ENCODE data around the gene ITGB2. TPM values are rescaled to one million over a fixed set of nuclear protein-coding genes. Genes with fewer than 3 reads are reported as not detected.
A peak's percentile ranks its signal among the peaks of the same experiment; 100 is the strongest.

The ITGB2 gene
- total RNA-seq, 1 experiment from 2014 or later = 1.5 TPM

DNA sequence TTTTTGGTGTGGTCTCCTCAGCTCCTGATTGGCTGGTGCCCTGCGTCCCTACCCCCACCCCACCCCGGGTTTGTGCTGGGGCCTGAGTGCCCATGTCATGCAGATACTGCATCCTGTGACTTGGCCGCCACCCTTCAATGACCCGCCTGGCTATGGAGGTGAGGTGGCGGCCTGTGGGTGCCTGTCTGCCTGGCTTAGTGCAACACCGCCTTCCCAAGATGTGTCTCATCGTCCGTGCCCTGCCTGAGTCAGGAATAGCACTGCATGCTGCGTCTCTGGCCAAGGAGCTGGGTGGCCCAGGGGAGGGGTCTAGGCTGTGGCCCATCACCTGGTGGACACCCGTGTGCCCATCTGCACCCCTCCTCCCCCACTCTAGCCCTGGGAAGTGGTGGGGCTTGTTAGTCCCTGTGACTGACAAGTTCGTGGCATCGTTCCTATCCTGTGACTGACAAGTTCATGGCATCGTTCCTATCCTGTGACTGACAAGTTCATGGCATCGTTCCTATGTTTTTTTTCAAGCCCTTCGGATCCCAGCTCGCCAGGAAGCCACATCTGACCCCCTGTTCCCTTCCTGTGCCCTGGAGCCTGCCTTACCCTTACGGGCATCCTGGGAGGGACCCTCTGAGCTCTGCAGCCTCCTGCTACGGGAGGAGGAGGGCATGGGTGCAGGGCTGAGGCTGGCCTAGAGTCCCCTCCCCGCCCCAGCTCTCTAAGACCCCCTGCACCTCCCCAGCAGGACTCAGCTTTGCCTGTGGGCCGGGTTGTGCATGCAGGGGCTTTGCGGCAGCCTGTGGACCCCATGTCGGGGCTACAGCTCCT, 26.6 kb upstream of the ITGB2 start (continued):
- TF ChIP-seq, protein P1, sequence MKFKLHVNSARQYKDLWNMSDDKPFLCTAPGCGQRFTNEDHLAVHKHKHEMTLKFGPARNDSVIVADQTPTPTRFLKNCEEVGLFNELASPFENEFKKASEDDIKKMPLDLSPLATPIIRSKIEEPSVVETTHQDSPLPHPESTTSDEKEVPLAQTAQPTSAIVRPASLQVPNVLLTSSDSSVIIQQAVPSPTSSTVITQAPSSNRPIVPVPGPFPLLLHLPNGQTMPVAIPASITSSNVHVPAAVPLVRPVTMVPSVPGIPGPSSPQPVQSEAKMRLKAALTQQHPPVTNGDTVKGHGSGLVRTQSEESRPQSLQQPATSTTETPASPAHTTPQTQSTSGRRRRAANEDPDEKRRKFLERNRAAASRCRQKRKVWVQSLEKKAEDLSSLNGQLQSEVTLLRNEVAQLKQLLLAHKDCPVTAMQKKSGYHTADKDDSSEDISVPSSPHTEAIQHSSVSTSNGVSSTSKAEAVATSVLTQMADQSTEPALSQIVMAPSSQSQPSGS (CRISPR knock-in tag; IDR thresholded peaks at IDR 0.05; ENCODE audit: borderline replicate concordance, low read depth) = no peak
- TF ChIP-seq TEAD1 (CRISPR knock-in tag; IDR thresholded peaks at IDR 0.05) = no peak

DNA sequence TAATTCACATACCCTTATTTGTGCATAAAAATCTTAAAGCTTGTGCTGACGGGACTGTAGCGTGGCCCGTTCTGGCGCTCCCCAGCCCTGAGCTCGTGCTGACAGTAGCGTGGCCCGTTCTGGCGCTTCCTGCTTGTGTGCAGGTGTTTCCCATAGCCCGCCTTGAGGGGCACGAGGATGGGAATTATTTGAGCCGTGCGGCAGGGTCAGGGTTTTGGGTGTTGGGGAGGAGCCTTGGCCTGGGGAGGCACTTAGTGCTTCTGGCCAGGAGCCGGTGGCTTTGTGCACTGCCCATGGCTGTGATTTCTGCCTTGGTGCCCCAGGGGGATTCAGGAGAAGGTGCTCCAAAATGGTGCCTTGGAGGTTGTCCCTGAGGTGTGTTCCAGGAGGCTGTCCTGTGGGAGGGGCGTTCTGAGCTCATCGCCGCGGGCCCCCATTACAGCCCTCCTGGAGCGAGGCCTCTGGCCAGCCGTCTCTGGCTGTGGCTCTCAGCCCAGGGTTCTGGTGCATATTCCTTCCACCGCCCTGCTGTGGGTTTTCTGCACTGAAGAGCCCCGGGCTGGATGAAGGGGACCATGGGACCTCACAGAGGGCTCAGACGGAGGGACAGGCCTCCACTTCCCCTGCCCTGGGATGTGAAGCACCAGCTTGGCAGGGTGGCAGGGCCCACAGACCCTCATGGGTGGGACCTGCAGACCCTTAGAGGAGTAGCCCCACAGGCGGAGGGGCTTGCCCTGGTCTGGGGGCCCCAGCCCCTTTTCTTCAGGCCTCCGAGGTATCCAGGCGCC, 25.7 kb upstream of the ITGB2 start:
- Mint-ChIP-seq H3K27ac (no peak overlapping the region), H3K36me3 (peaks cover 37% of the 10 kb centered on the region), H3K4me3 (no peak overlapping the region), H3K4me1 (peaks cover 9% of the 10 kb centered on the region), H3K27me3 (ENCODE audit: low read depth) (no peaks in the 10 kb centered on the region), H3K9me3 (no peaks in the 10 kb centered on the region)
- TF ChIP-seq ZNF423 (CRISPR knock-in tag; IDR thresholded peaks at IDR 0.05) = no peak
- TF ChIP-seq ELF4 (CRISPR knock-in tag; IDR thresholded peaks at IDR 0.05; ENCODE audit: low read depth) = no peak
- no peak for TF ChIP-seq ZBTB21 (CRISPR knock-in tag; IDR thresholded peaks at IDR 0.05; ENCODE audit: borderline replicate concordance)
- TF ChIP-seq ZNF263 (CRISPR knock-in tag; IDR thresholded peaks at IDR 0.05; ENCODE audit: low read depth) = no peak
- TF ChIP-seq, protein P2, sequence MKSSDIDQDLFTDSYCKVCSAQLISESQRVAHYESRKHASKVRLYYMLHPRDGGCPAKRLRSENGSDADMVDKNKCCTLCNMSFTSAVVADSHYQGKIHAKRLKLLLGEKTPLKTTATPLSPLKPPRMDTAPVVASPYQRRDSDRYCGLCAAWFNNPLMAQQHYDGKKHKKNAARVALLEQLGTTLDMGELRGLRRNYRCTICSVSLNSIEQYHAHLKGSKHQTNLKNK (CRISPR knock-in tag; IDR thresholded peaks at IDR 0.05) = no peak
- TF ChIP-seq ZNF671 (CRISPR knock-in tag; IDR thresholded peaks at IDR 0.05) = no peak
- TF ChIP-seq, protein P1 (CRISPR knock-in tag; IDR thresholded peaks at IDR 0.05; ENCODE audit: borderline replicate concordance, low read depth) = no peak
- TF ChIP-seq, protein P3, sequence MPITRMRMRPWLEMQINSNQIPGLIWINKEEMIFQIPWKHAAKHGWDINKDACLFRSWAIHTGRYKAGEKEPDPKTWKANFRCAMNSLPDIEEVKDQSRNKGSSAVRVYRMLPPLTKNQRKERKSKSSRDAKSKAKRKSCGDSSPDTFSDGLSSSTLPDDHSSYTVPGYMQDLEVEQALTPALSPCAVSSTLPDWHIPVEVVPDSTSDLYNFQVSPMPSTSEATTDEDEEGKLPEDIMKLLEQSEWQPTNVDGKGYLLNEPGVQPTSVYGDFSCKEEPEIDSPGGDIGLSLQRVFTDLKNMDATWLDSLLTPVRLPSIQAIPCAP (CRISPR knock-in tag; IDR thresholded peaks at IDR 0.05) = no peak
- TF ChIP-seq, protein P4, sequence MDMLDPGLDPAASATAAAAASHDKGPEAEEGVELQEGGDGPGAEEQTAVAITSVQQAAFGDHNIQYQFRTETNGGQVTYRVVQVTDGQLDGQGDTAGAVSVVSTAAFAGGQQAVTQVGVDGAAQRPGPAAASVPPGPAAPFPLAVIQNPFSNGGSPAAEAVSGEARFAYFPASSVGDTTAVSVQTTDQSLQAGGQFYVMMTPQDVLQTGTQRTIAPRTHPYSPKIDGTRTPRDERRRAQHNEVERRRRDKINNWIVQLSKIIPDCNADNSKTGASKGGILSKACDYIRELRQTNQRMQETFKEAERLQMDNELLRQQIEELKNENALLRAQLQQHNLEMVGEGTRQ (CRISPR knock-in tag; IDR thresholded peaks at IDR 0.05) = no peak
- TF ChIP-seq CBFB (CRISPR knock-in tag; IDR thresholded peaks at IDR 0.05; ENCODE audit: low read depth) = no peak
- no peak for TF ChIP-seq PRRX2 (CRISPR knock-in tag; IDR thresholded peaks at IDR 0.05)
- TF ChIP-seq RELA (CRISPR knock-in tag; IDR thresholded peaks at IDR 0.05; ENCODE audit: borderline replicate concordance) = no peak
- TF ChIP-seq, protein P5, sequence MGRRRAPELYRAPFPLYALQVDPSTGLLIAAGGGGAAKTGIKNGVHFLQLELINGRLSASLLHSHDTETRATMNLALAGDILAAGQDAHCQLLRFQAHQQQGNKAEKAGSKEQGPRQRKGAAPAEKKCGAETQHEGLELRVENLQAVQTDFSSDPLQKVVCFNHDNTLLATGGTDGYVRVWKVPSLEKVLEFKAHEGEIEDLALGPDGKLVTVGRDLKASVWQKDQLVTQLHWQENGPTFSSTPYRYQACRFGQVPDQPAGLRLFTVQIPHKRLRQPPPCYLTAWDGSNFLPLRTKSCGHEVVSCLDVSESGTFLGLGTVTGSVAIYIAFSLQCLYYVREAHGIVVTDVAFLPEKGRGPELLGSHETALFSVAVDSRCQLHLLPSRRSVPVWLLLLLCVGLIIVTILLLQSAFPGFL (CRISPR knock-in tag; IDR thresholded peaks at IDR 0.05; ENCODE audit: borderline replicate concordance) = no peak
- TF ChIP-seq, protein P6, sequence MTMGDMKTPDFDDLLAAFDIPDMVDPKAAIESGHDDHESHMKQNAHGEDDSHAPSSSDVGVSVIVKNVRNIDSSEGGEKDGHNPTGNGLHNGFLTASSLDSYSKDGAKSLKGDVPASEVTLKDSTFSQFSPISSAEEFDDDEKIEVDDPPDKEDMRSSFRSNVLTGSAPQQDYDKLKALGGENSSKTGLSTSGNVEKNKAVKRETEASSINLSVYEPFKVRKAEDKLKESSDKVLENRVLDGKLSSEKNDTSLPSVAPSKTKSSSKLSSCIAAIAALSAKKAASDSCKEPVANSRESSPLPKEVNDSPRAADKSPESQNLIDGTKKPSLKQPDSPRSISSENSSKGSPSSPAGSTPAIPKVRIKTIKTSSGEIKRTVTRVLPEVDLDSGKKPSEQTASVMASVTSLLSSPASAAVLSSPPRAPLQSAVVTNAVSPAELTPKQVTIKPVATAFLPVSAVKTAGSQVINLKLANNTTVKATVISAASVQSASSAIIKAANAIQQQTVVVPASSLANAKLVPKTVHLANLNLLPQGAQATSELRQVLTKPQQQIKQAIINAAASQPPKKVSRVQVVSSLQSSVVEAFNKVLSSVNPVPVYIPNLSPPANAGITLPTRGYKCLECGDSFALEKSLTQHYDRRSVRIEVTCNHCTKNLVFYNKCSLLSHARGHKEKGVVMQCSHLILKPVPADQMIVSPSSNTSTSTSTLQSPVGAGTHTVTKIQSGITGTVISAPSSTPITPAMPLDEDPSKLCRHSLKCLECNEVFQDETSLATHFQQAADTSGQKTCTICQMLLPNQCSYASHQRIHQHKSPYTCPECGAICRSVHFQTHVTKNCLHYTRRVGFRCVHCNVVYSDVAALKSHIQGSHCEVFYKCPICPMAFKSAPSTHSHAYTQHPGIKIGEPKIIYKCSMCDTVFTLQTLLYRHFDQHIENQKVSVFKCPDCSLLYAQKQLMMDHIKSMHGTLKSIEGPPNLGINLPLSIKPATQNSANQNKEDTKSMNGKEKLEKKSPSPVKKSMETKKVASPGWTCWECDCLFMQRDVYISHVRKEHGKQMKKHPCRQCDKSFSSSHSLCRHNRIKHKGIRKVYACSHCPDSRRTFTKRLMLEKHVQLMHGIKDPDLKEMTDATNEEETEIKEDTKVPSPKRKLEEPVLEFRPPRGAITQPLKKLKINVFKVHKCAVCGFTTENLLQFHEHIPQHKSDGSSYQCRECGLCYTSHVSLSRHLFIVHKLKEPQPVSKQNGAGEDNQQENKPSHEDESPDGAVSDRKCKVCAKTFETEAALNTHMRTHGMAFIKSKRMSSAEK (CRISPR knock-in tag; IDR thresholded peaks at IDR 0.05; ENCODE audit: borderline replicate concordance) = no peak
- TF ChIP-seq, protein P7, sequence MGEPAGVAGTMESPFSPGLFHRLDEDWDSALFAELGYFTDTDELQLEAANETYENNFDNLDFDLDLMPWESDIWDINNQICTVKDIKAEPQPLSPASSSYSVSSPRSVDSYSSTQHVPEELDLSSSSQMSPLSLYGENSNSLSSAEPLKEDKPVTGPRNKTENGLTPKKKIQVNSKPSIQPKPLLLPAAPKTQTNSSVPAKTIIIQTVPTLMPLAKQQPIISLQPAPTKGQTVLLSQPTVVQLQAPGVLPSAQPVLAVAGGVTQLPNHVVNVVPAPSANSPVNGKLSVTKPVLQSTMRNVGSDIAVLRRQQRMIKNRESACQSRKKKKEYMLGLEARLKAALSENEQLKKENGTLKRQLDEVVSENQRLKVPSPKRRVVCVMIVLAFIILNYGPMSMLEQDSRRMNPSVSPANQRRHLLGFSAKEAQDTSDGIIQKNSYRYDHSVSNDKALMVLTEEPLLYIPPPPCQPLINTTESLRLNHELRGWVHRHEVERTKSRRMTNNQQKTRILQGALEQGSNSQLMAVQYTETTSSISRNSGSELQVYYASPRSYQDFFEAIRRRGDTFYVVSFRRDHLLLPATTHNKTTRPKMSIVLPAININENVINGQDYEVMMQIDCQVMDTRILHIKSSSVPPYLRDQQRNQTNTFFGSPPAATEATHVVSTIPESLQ (CRISPR knock-in tag; IDR thresholded peaks at IDR 0.05) = no peak
- DNase-seq (ENCODE audit: low spot score) (peak; percentile 6), ATAC-seq (no peak)
- POLR2A ChIA-PET = no interaction called here
- CTCF ChIA-PET = interaction anchor here (0.6 to 2.5 kb wide), 2 partner anchors 54 to 192 kb away, joined by 3 to 8 read pairs; no protein-coding TSS in a partner anchor
